Inferior parietal cortex (tissue), 1 donor: ENCODE data around the gene WDR82.

Experiments used
- DNase-seq: peaks from one replicate; pipeline ENCODE4 v3.0.0-alpha.2; 2016; ENCODE audit errors: extremely low spot score

WDR82 gene

GRCh38 chr3:52256622-52257021 is 21.8 kb downstream of the WDR82 start:
- no peak for DNase-seq

GRCh38 chr3:52256159-52256558 is 22.3 kb downstream of the WDR82 start:
- no peak for DNase-seq

- DNase-seq = no peak
These were observed 23.8 kb downstream of the WDR82 start for GRCh38 chr3:52254608-52255007.

GRCh38 chr3:52253314-52254304 is 24.8 kb downstream of the WDR82 start:
- DNase-seq = no peak

GRCh38 chr3:52250122-52250521 is 28.3 kb downstream of the WDR82 start:
- no peak for DNase-seq

GRCh38 chr3:52249683-52250082 is 28.8 kb downstream of the WDR82 start:
- no peak for DNase-seq

- DNase-seq = no peak
These were observed 29.5 kb downstream of the WDR82 start for GRCh38 chr3:52248816-52249547.

GRCh38 chr3:52248165-52248541 is 30.3 kb downstream of the WDR82 start:
- no peak for DNase-seq

- DNase-seq = no peak
These were observed 30.9 kb downstream of the WDR82 start for GRCh38 chr3:52247409-52248164.

GRCh38 chr3:52246728-52247408 is 31.6 kb downstream of the WDR82 start:
- no peak for DNase-seq

- DNase-seq = no peak
These were observed 32.2 kb downstream of the WDR82 start for GRCh38 chr3:52246264-52246620.

GRCh38 chr3:52245322-52246263 is 32.9 kb downstream of the WDR82 start, which contains the start of gene PPM1M:
Gene PPM1M (plus strand): TSS chr3:52245759. CDS start chr3:52245825, 66 bp downstream.
- DNase-seq = no peak

- DNase-seq = no peak
These were observed 34.4 kb downstream of the WDR82 start for GRCh38 chr3:52243791-52244628.

- DNase-seq = no peak
These were observed 36.4 kb downstream of the WDR82 start for GRCh38 chr3:52242039-52242438.

- no peak for DNase-seq
These were observed 37.5 kb downstream of the WDR82 start for GRCh38 chr3:52240886-52241370.

- DNase-seq = no peak
These were observed 38.2 kb downstream of the WDR82 start for GRCh38 chr3:52240059-52240885.

- DNase-seq = peak; percentile 72
These were observed 39.4 kb downstream of the WDR82 start, which contains the start of gene TWF2 for GRCh38 chr3:52238761-52239701. Gene TWF2 (minus strand): TSS chr3:52239158. CDS start chr3:52239016, 142 bp downstream.
